ENCODE results near the gene MRGPRD.

Gene MRGPRD

DNA sequence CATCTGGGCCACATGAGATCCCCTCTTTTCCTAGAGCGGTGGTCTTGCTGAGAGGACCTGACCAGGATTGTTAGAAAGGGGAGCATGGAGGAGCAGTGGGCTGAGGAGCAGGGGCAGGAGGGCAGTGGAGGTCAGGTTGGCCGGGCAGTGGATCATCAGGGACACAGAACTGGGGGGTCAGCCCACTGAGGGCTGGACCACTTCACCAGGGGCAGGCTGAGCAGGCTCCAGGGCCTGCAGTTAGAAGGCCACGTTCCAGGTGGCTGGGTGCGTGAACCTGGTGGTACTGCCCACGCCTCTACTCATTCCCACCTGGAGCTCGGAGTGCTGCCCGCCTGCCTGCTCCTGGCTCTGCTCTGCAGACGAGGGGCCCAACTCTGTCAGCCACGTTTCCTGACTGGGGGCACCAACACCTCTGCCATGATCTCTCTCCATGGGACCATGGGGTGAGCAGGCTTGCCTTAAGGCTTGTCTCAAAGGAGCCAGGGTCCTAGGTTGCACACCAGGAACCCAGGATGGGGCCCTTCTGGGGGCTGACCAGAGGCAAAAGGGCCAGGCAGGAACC lies 22.6 kb upstream of the MRGPRD start:
- ATAC-seq (ENCODE audit: insufficient read depth, low read depth) (no peak), DNase-seq (no peak)
- Histone ChIP-seq H4K20me1 (ENCODE audit: insufficient read depth, low read length) (0 out of 2 replicates have a peak, but pooled peaks cover 6% of the 10 kb centered on the region), H3K27ac (ENCODE audit: low read length) (no peak overlapping the region), H3K4me1 (ENCODE audit: insufficient read depth, low read length) (peaks cover 4% of the 10 kb centered on the region; the same call in 1 of the 2 replicates), H2AFZ (ENCODE audit: low read depth, low read length) (no peak overlapping the region), H3K4me2 (ENCODE audit: insufficient read depth, low read length) (no peak overlapping the region), H3K9me3 (ENCODE audit: insufficient read depth, low read length, severe bottlenecking) (no peaks in the 10 kb centered on the region), H3K4me3 (ENCODE audit: low read depth in 1 of 2, low read length in 2 of 2) (no peak overlapping the region), H3K79me2 (ENCODE audit: insufficient read depth, low read length) (no peaks in the 10 kb centered on the region), H3K36me3 (ENCODE audit: insufficient read depth, low read length) (no peaks in the 10 kb centered on the region), H3K9ac (ENCODE audit: low read depth, low read length) (no peak overlapping the region), H3K27me3 (ENCODE audit: insufficient read depth, low read length, poor library complexity) (peaks cover 7% of the 10 kb centered on the region)
- TF ChIP-seq, protein P1, sequence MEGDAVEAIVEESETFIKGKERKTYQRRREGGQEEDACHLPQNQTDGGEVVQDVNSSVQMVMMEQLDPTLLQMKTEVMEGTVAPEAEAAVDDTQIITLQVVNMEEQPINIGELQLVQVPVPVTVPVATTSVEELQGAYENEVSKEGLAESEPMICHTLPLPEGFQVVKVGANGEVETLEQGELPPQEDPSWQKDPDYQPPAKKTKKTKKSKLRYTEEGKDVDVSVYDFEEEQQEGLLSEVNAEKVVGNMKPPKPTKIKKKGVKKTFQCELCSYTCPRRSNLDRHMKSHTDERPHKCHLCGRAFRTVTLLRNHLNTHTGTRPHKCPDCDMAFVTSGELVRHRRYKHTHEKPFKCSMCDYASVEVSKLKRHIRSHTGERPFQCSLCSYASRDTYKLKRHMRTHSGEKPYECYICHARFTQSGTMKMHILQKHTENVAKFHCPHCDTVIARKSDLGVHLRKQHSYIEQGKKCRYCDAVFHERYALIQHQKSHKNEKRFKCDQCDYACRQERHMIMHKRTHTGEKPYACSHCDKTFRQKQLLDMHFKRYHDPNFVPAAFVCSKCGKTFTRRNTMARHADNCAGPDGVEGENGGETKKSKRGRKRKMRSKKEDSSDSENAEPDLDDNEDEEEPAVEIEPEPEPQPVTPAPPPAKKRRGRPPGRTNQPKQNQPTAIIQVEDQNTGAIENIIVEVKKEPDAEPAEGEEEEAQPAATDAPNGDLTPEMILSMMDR (IDR thresholded peaks at IDR 0.05; ENCODE audit: borderline replicate concordance, extremely low read depth, low read length, poor library complexity, severe bottlenecking) = no peak
- no peak for TF ChIP-seq EZH2 (IDR thresholded peaks at IDR 0.05; ENCODE audit: borderline replicate concordance, low read depth, low read length, severe bottlenecking)

DNA sequence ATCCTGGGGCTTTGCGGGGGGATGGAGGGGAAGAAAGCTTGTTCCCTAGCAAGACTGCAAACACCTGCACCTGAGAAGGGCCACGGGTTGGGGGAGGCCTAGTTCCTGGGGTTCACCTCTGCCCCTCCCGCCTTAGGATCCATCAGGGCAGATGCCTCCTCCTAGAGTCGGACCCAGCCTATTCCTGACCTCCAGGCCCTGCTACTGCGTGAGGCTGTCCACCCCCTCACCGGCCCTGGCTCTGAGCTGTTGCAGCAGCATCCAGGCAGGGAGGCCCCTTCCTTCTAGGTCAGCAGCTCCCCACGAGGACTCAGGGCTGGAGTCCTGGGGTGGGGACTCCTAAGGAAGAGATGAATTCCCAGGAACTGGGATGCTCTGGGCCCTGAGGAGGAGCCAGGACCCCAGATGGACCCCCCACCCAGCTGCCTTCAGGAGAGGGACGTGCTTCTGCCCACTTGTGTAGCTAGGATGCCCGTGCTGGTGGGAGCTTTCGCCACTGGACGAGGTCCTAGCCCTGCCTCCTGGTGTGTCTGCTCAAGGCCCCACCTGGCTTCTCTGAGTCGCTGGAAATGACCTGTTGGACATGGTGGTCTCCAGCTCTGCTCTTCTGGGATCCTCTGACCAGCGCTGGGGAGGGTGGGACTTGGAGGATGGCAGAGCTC lies 21.9 kb upstream of the MRGPRD start:
- H3K9ac ChIP-seq (ENCODE audit: low read depth, low read length) = no peak overlapping the region
- no peak overlapping the region for H3K27ac ChIP-seq (ENCODE audit: low read length)
- peaks cover 7% of the 10 kb centered on the region; the same call in 1 of the 2 replicates for H3K4me1 ChIP-seq (ENCODE audit: insufficient read depth, low read length)
- H4K20me1 ChIP-seq (ENCODE audit: insufficient read depth, low read length) = 0 out of 2 replicates have a peak, but pooled peaks cover 6% of the 10 kb centered on the region
- no peak overlapping the region for H3K4me3 ChIP-seq (ENCODE audit: low read depth in 1 of 2, low read length in 2 of 2)
- no peak overlapping the region for H2AFZ ChIP-seq (ENCODE audit: low read depth, low read length)
- TF ChIP-seq, protein P1 (IDR thresholded peaks at IDR 0.05; ENCODE audit: borderline replicate concordance, extremely low read depth, low read length, poor library complexity, severe bottlenecking) = no peak
- TF ChIP-seq EZH2 (IDR thresholded peaks at IDR 0.05; ENCODE audit: borderline replicate concordance, low read depth, low read length, severe bottlenecking) = no peak
- H3K36me3 ChIP-seq (ENCODE audit: insufficient read depth, low read length) = no peaks in the 10 kb centered on the region
- DNase-seq = no peak
- no peak for ATAC-seq (ENCODE audit: insufficient read depth, low read depth)
- H3K4me2 ChIP-seq (ENCODE audit: insufficient read depth, low read length) = no peak overlapping the region
- H3K27me3 ChIP-seq (ENCODE audit: insufficient read depth, low read length, poor library complexity) = peaks cover under 1% of the 10 kb centered on the region
- H3K79me2 ChIP-seq (ENCODE audit: insufficient read depth, low read length) = no peaks in the 10 kb centered on the region
- H3K9me3 ChIP-seq (ENCODE audit: insufficient read depth, low read length, severe bottlenecking) = no peaks in the 10 kb centered on the region

DNA sequence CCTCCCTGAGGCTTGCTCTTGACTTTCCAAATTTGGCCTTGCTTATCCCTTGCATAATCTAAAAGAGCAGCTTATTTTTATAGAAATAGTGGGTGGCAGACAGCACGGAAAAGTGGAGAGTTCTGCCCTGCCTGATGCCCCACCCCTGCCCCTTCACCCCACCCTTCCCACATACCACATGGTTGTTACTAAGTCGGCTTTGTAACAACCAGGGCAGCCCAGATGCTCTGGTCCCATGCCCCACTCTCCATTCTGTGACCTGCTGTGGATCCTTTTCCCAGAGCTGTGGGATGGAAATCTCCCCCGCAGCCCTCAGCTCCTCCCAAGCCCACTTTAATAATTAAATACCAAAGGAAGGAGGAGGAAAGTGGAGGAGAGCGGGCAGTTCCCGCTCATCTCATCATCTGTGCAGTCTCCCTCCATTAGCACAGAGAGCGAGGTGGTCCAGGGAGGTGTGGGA lies 21.4 kb upstream of the MRGPRD start:
- H3K27ac ChIP-seq (ENCODE audit: low read length) = no peak overlapping the region
- no peak for ATAC-seq (ENCODE audit: insufficient read depth, low read depth)
- no peak overlapping the region for H2AFZ ChIP-seq (ENCODE audit: low read depth, low read length)
- peaks cover 7% of the 10 kb centered on the region; the same call in 1 of the 2 replicates for H3K4me1 ChIP-seq (ENCODE audit: insufficient read depth, low read length)
- no peaks in the 10 kb centered on the region for H3K79me2 ChIP-seq (ENCODE audit: insufficient read depth, low read length)
- TF ChIP-seq, protein P1 (IDR thresholded peaks at IDR 0.05; ENCODE audit: borderline replicate concordance, extremely low read depth, low read length, poor library complexity, severe bottlenecking) = no peak
- no peak for TF ChIP-seq EZH2 (IDR thresholded peaks at IDR 0.05; ENCODE audit: borderline replicate concordance, low read depth, low read length, severe bottlenecking)
- H3K36me3 ChIP-seq (ENCODE audit: insufficient read depth, low read length) = no peaks in the 10 kb centered on the region
- no peak for DNase-seq
- H3K27me3 ChIP-seq (ENCODE audit: insufficient read depth, low read length, poor library complexity) = no peaks in the 10 kb centered on the region
- no peak overlapping the region for H3K4me2 ChIP-seq (ENCODE audit: insufficient read depth, low read length)
- H3K9me3 ChIP-seq (ENCODE audit: insufficient read depth, low read length, severe bottlenecking) = no peaks in the 10 kb centered on the region
- peaks cover 6% of the 10 kb centered on the region; the same call in 1 of the 2 replicates for H4K20me1 ChIP-seq (ENCODE audit: insufficient read depth, low read length)
- no peak overlapping the region for H3K4me3 ChIP-seq (ENCODE audit: low read depth in 1 of 2, low read length in 2 of 2)
- no peak overlapping the region for H3K9ac ChIP-seq (ENCODE audit: low read depth, low read length)
